GM18498 (cell line): Measurements from ENCODE around the gene SYTL3.
A peak's percentile ranks its signal among the peaks of the same experiment; 100 is the strongest.
"Not testable (repeated sequence)": the region's sequence is repeated elsewhere in the genome, so short reads cannot be mapped to it uniquely, and the experiment has no call there.

Source experiments
- ATAC-seq: cut with Tn5 transposase; IDR thresholded peaks from one replicate; pipeline ENCODE4 v1.9.1; 2021; ENCODE audit warnings: mild to moderate bottlenecking, moderate library complexity; ENCODE audit not compliant: unreplicated experiment

The SYTL3 gene

DNA sequence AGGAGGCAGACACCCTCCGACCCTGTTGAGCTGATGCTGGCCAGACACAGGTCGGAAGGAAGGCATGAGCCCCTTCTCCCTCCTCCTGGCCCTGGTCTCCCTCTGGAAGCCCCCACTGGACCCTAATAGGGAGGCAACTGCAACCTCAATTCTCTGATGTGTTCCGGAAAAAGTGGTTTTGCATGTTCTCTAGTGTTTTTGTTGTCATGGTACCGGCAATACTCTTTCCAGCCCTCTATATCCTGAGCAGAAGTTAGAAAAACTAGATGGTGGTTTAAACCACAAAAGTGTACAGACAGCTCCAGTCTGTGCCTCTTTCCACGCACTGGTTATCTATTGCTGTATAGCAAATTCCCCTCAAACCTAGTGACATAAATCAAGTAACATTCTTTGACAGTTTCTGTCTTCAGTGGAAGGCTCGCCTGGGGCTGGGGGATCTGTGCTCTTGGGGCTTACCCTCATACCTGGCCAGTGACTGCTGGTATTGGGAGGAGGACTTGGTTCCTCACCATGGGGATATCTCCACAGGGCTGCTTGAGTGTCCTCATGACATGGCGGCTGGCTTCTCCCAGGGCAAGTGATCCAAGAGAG is 37.0 kb downstream of the SYTL3 start:
- peak; percentile 80 for ATAC-seq

- no peak for ATAC-seq
These were observed 37.7 kb downstream of the SYTL3 start for GRCh38 chr6:158687506-158687905.

- ATAC-seq: no peak
These were observed 39.0 kb downstream of the SYTL3 start for GRCh38 chr6:158688860-158689259.

GRCh38 chr6:158694913-158695312 is 45.1 kb downstream of the SYTL3 start:
- no peak for ATAC-seq

GRCh38 chr6:158697811-158698210 is 48.0 kb downstream of the SYTL3 start:
- ATAC-seq: no peak

DNA sequence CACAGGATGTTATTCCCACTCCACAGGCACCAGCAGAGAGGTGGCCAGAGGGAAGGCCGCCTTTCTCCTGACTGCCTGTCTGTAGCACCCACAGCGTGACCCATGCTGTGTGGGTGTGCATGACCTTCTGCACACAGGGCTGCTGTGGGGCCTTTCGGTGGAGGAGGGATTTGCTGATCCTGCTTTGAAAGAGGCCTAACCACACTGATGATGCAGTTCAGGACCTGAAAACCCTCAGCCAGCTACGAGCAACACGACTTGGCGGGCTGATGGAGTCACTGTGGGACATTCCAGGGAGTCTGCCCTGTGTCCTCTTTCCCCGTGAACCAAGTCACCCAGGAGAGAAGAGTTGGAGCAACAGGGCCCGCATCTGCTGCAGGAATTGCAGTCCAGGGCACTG is 49.1 kb downstream of the SYTL3 start:
- no peak for ATAC-seq

- not testable (repeated sequence) for ATAC-seq
These were observed 51.4 kb downstream of the SYTL3 start for GRCh38 chr6:158701268-158701667.

- ATAC-seq: no peak
These were observed 53.4 kb downstream of the SYTL3 start for GRCh38 chr6:158703111-158703836.

GRCh38 chr6:158703837-158704822 is 54.3 kb downstream of the SYTL3 start:
- ATAC-seq: peak; percentile 99

GRCh38 chr6:158705386-158706126 is 55.7 kb downstream of the SYTL3 start:
- ATAC-seq: no peak

GRCh38 chr6:158706369-158706982 is 56.6 kb downstream of the SYTL3 start:
- no peak for ATAC-seq

- ATAC-seq: no peak
These were observed 57.4 kb downstream of the SYTL3 start for GRCh38 chr6:158707120-158707820.

GRCh38 chr6:158707821-158708195 is 58.0 kb downstream of the SYTL3 start:
- no peak for ATAC-seq

- ATAC-seq: no peak
These were observed 58.4 kb downstream of the SYTL3 start for GRCh38 chr6:158708239-158708638.

GRCh38 chr6:158709809-158710208 is 60.0 kb downstream of the SYTL3 start:
- ATAC-seq: no peak

GRCh38 chr6:158711264-158711663 is 61.4 kb downstream of the SYTL3 start:
- ATAC-seq: no peak

DNA sequence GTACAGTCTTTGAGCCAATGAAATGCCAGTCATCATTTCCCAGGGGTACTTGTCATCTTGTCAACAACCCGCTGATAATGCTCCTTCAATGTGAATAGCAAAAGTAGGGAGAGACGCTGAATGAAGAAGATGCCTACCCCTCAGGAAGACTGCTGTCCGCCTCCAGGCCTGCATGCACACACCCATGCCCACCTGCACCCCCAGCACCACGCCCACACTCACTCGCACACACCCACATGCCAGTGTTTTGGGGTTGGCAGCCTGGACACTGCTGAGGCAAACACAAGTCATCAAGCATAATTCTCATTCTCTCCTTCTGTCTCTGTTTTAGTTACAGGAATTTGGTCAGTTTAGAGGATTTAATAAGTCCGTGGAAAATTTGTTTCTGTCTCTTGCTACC is 63.6 kb downstream of the SYTL3 start:
- ATAC-seq: no peak

DNA sequence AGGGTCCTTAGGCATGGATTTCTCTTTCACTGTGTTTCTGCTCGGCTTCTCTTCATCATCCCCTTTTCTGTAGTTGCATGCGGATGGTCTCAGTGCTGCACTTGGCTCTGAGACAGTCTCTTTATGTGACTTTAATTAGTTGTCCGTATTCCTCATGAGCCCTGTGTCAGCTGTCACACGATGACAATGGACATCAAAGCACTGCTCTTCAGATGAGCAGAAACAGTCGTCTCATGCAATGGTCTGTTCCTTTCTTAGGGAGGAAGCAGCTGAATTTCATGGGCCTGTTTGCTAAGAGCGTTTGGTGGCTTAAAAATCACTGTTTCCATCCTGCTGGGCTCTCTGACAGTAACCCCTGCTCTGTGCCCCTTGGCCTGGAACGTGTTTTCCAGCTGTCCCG is 64.9 kb downstream of the SYTL3 start:
- no peak for ATAC-seq

DNA sequence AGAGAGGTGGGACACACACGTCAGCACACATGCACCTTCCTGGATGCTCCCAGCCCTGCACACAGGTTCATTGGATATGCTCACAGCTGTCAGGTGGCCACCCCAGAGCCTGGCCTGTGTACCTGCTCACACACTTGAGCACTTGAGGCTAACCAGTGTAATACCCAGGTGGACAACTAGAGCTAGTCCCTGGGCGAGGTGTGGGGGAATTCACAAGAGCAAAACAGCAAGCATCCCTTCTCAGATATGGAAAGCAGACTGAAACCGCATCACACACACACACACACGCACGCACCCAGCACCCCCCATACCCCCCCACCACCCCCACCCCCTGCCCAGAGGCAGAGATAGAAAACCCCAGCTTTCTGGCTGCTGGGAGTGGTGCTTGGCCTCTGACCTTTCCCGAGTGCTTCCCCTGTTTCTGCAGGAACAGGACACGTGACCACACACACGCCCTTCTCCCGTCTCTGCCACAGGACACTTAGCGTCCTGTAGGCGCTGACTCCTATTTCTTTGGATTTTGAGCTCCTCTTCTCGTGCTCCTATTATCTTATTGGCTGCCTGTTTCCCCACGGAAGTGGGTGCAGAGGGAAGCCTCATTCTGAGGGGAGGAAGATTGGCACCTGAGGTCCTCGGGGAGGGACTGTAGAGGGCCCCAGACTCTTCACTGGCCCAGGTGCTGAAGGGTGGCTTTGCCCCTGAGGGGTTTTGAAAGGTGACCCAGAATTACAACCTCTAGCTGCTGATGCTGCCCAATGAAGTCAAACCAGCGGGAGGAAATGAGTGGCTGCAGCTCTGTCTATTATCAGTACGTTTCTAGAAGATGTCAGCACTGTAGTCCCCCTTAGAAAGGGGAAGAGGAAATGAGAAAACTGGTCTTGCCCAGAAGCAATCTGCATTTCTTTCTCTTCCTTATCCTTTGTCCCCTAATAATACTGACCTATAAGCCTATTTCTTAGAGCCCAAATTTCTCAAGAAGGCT is 65.8 kb downstream of the SYTL3 start:
- ATAC-seq: peak; percentile 58
